ENCODE measurements around the gene TACC2. TPM values are rescaled to one million over a fixed set of nuclear protein-coding genes. Genes with fewer than 3 reads are reported as not detected.

TACC2 gene
- total RNA-seq, 4 donors from 2014 or later: 46.5 to 106 (median 71.6) TPM

DNA sequence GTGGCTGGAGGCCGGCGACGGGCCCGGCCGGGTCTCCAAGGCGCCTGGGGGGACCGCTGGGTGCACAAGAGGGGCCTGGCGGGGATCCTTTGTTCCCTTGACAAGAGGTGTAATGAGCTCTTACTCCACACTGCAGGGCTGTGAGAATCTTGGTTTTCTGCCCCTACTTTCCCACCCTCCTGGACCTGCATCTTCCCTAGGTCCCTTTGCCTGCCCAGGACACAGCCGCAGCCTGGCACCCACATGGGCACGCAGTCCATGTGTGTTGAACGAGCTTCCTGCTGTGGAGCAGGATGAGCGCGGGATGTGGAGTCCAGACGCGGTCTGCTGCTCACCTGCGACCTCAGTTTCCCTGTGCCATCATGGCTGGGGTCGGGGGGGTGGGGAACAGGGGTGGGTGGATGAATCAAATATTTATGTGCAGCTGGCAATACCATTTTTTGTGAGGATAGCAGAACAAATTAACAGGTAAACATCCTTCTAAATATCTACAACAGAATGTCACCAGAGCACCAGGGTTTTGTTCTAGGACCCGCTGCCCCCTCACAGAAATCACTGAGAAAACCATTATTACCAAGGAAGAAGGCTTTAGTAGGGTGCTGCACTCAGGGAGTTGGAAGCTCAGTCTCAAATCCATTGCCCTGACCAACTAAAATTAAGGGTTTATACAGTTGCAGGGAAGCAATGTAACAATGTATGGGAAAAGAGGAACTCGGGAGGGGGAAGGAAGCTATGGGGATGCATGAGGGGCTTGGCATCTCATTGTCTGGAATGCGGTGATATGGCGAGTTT, 13.5 kb upstream of the TACC2 start:
- no peak for DNase-seq
- WGBS, 2 donors: 46 to 64% methylated on average over 7 of the region's 21 CpGs
- H3K27me3 ChIP-seq: no peaks in the 10 kb centered on the region
- intact Hi-C loops (cut with DNase I): no loop called here
- H3K27ac ChIP-seq: peak overlapping the region; percentile 94 to 99 (median 98)
- peaks cover 0 to 38% (median 25%) of the 10 kb centered on the region in 3 donors for H3K4me1 ChIP-seq
- H3K36me3 ChIP-seq: peaks cover 0 to 27% (median 0%) of the 10 kb centered on the region in 3 donors
- no peaks in the 10 kb centered on the region for H3K9me3 ChIP-seq
- peak in 3 of 6 experiments; percentile 64 to 68 (median 67) for TF ChIP-seq CTCF (IDR thresholded peaks at IDR 0.05)
- no peak for TF ChIP-seq POLR2A (IDR thresholded peaks at IDR 0.05)
- H3K4me3 ChIP-seq: peak overlapping the region; percentile 71 to 99 (median 87)

DNA sequence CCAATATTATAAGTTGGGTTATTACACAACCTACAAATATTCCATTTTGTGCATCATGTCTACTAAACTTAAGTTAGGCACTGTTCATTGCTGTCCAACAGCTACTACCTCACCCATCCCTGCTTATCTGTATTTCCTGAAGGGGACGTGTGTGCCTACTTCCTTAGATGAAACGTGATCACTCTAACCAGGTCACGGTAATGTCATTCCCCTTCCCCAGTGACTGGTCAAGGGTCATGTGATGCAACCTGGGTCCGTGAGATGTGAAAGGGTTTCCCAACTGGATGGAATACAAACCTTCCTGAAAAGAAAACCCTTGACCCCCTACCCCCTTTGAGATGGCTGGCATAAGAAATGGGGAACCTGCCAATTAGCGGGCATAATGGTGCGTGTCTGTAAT, 12.4 kb upstream of the TACC2 start:
- TF ChIP-seq CTCF (IDR thresholded peaks at IDR 0.05) (no peak), POLR2A (IDR thresholded peaks at IDR 0.05) (no peak)
- intact Hi-C loops (cut with DNase I): no loop called here
- Histone ChIP-seq H3K36me3 (peaks cover 0 to 16% (median 0%) of the 10 kb centered on the region in 3 donors), H3K27me3 (no peaks in the 10 kb centered on the region), H3K27ac (no peak overlapping the region), H3K4me3 (no peak overlapping the region), H3K4me1 (peaks cover 0 to 38% (median 25%) of the 10 kb centered on the region in 3 donors), H3K9me3 (no peaks in the 10 kb centered on the region)
- DNase-seq: no peak
- WGBS, 2 donors: 79 to 86% methylated on average over 6 of the region's 6 CpGs

DNA sequence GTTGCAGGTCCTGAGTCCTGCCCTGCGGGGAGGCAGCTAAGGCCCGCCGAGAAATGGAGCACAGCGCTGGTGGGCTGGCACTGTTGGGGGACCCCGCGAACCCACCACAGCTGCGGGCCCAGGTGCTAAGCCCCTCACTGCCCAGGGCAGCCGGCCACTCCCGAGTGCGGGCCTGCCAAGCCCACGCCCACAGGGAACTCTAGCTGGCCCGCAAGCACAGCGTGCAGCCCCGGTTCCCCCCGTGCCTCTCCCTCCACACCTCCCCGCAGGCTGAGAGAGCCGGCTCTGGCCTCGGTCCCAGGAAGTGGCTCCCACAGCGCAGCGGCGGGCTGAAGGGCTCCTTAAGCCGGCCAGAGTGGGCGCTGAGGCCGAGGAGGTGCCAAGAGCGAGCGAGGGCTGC, 10.5 kb upstream of the TACC2 start:
- Histone ChIP-seq H3K9me3 (no peaks in the 10 kb centered on the region), H3K4me1 (peaks cover 0 to 20% (median 11%) of the 10 kb centered on the region in 3 donors), H3K27me3 (no peaks in the 10 kb centered on the region), H3K4me3 (no peak overlapping the region), H3K27ac (no peak overlapping the region), H3K36me3 (peaks cover 0 to 4% (median 0%) of the 10 kb centered on the region in 3 donors)
- TF ChIP-seq POLR2A (IDR thresholded peaks at IDR 0.05) (no peak), CTCF (IDR thresholded peaks at IDR 0.05) (no peak)
- DNase-seq: no peak
- no CpG with 5 or more reads among the region's 26 CpGs for WGBS, 2 donors
- intact Hi-C loops (cut with DNase I): no loop called here

DNA sequence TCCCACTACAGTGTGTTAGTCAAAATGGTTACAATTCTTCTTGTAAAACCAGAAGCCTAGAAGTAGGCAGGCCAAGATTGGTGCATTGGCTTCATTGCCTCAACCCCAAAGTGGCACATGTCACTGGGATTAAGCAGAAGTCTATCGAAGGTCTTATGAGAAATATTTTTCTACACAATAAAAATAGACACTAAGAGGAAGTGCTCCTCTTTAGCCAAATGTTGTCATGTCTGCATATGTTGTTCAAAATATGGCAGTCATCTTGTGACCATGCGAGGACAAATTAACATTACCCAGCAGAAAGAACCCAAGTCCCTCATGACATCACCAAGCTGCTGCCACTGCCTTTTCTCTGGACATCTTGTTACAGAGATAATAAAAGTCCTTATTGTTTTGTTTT, 7.6 kb upstream of the TACC2 start:
- TF ChIP-seq POLR2A (IDR thresholded peaks at IDR 0.05) (no peak), CTCF (IDR thresholded peaks at IDR 0.05) (no peak)
- no peaks in the 10 kb centered on the region for H3K27me3 ChIP-seq
- intact Hi-C loops (cut with DNase I): no loop called here
- H3K9me3 ChIP-seq: peaks cover 0 to 11% (median 7%) of the 10 kb centered on the region in 3 donors
- no peaks in the 10 kb centered on the region for H3K4me1 ChIP-seq
- peaks cover 0 to 4% (median 0%) of the 10 kb centered on the region in 3 donors for H3K36me3 ChIP-seq
- H3K27ac ChIP-seq: no peak overlapping the region
- no peak overlapping the region for H3K4me3 ChIP-seq
- DNase-seq: no peak
- WGBS, 2 donors: 84 to 87% methylated on average over 2 of the region's 2 CpGs

DNA sequence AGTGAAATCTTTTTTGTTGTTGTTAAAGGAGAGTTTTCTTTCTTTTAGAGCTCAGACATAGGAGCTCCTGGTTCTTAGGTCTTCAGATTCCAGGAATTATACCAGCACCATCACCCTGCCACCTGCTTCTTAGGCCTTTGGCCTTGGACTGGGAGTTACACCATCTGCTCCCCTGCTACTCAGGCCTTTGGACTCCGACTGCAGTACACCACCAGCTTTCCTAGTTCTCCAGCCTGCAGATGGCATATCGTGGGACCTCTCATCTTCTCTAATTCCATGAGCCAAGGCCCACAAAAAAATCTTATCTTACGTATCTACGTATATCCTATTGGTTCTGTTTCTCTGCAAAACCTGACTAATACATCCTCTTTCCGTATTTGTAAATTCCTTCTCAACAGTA, 5.1 kb upstream of the TACC2 start:
- no peak for DNase-seq
- H3K27me3 ChIP-seq: no peaks in the 10 kb centered on the region
- H3K4me3 ChIP-seq: no peak overlapping the region
- TF ChIP-seq CTCF (IDR thresholded peaks at IDR 0.05): no peak
- no peak for TF ChIP-seq POLR2A (IDR thresholded peaks at IDR 0.05)
- WGBS, 2 donors: 87 to 88% methylated on average over 5 of the region's 5 CpGs
- H3K9me3 ChIP-seq: peaks cover 0 to 11% (median 7%) of the 10 kb centered on the region in 3 donors
- no peaks in the 10 kb centered on the region for H3K36me3 ChIP-seq
- peaks cover 0 to 13% (median 0%) of the 10 kb centered on the region in 3 donors for H3K4me1 ChIP-seq
- intact Hi-C loops (cut with DNase I): no loop called here
- no peak overlapping the region for H3K27ac ChIP-seq
